ENCODE measurements around the gene ATRAID.
"Not testable (repeated sequence)": the region's sequence is repeated elsewhere in the genome, so short reads cannot be mapped to it uniquely, and the experiment has no call there.

Gene ATRAID

GRCh38 chr2:27211943-27212625 lies at the start of gene ATRAID, which contains the start of gene SLC5A6:
Gene ATRAID, plus strand, starts transcription at chr2:27212041. Its CDS starts 328 bp downstream, at chr2:27212369.
Gene SLC5A6, minus strand, starts transcription at chr2:27212268. Its CDS starts 4,618 bp downstream, at chr2:27207650.
- DNase-seq (ENCODE audit: low read depth in 1 of 2, low spot score in 1 of 2), result peak; percentile 81 to 85
- TF ChIP-seq JUND (IDR thresholded peaks at IDR 0.05; ENCODE audit: low read depth), result no peak
- in situ Hi-C loops (cut with HindIII; ENCODE audit: low pct_unique_long_range_greater_than_20kb, low sequenced_read_pairs), result no loop called here

- in situ Hi-C loops (cut with HindIII; ENCODE audit: low pct_unique_long_range_greater_than_20kb, low sequenced_read_pairs), result no loop called here
- DNase-seq (ENCODE audit: low read depth in 1 of 2, low spot score in 1 of 2), result peak in 1 of 2 experiments; percentile 12
- no peak for TF ChIP-seq JUND (IDR thresholded peaks at IDR 0.05; ENCODE audit: low read depth)
Observed at GRCh38 chr2:27162151-27163121, 49.4 kb upstream of the ATRAID start.

- TF ChIP-seq JUND (IDR thresholded peaks at IDR 0.05; ENCODE audit: low read depth), result no peak
- no peak for DNase-seq (ENCODE audit: low read depth in 1 of 2, low spot score in 1 of 2)
- in situ Hi-C loops (cut with HindIII; ENCODE audit: low pct_unique_long_range_greater_than_20kb, low sequenced_read_pairs), result no loop called here
Observed at GRCh38 chr2:27164960-27165763, 46.7 kb upstream of the ATRAID start.

- in situ Hi-C loops (cut with HindIII; ENCODE audit: low pct_unique_long_range_greater_than_20kb, low sequenced_read_pairs), result no loop called here
- no peak for TF ChIP-seq JUND (IDR thresholded peaks at IDR 0.05; ENCODE audit: low read depth)
- DNase-seq (ENCODE audit: low read depth in 1 of 2, low spot score in 1 of 2), result no peak
Observed at GRCh38 chr2:27170581-27171337, 41.1 kb upstream of the ATRAID start.

- DNase-seq (ENCODE audit: low read depth in 1 of 2, low spot score in 1 of 2), result peak in 1 of 2 experiments; percentile 27
- TF ChIP-seq JUND (IDR thresholded peaks at IDR 0.05; ENCODE audit: low read depth), result no peak
- in situ Hi-C loops (cut with HindIII; ENCODE audit: low pct_unique_long_range_greater_than_20kb, low sequenced_read_pairs), result no loop called here
Observed at GRCh38 chr2:27171351-27171848, 40.4 kb upstream of the ATRAID start.

- in situ Hi-C loops (cut with HindIII; ENCODE audit: low pct_unique_long_range_greater_than_20kb, low sequenced_read_pairs), result no loop called here
- TF ChIP-seq JUND (IDR thresholded peaks at IDR 0.05; ENCODE audit: low read depth), result no peak
- no peak for DNase-seq (ENCODE audit: low read depth in 1 of 2, low spot score in 1 of 2)
Observed at GRCh38 chr2:27174638-27175037, 37.2 kb upstream of the ATRAID start.

GRCh38 chr2:27175330-27175729 lies 36.5 kb upstream of the ATRAID start:
- no peak for DNase-seq (ENCODE audit: low read depth in 1 of 2, low spot score in 1 of 2)
- in situ Hi-C loops (cut with HindIII; ENCODE audit: low pct_unique_long_range_greater_than_20kb, low sequenced_read_pairs), result no loop called here
- TF ChIP-seq JUND (IDR thresholded peaks at IDR 0.05; ENCODE audit: low read depth), result no peak

- in situ Hi-C loops (cut with HindIII; ENCODE audit: low pct_unique_long_range_greater_than_20kb, low sequenced_read_pairs); DNase-seq (ENCODE audit: low read depth in 1 of 2, low spot score in 1 of 2): not testable (repeated sequence)
Observed at GRCh38 chr2:27175781-27176180, 36.1 kb upstream of the ATRAID start.

- in situ Hi-C loops (cut with HindIII; ENCODE audit: low pct_unique_long_range_greater_than_20kb, low sequenced_read_pairs), result no loop called here
- no peak for TF ChIP-seq JUND (IDR thresholded peaks at IDR 0.05; ENCODE audit: low read depth)
- no peak for DNase-seq (ENCODE audit: low read depth in 1 of 2, low spot score in 1 of 2)
Observed at GRCh38 chr2:27177441-27178351, 34.1 kb upstream of the ATRAID start.

GRCh38 chr2:27178469-27178868 lies 33.4 kb upstream of the ATRAID start:
- in situ Hi-C loops (cut with HindIII; ENCODE audit: low pct_unique_long_range_greater_than_20kb, low sequenced_read_pairs), result no loop called here

More at GRCh38 chr2:27178469-27178868, 33.4 kb upstream of the ATRAID start:
- DNase-seq (ENCODE audit: low read depth in 1 of 2, low spot score in 1 of 2), result no peak
- TF ChIP-seq JUND (IDR thresholded peaks at IDR 0.05; ENCODE audit: low read depth), result no peak

All from T47D (cell line).